COLO668 (cell line): Measurements from ENCODE around the gene MRPS12.

Source experiments
- DNase-seq: peaks from one replicate; lab custom pipeline; 2025; ENCODE audit not compliant: unreplicated experiment; lab: John Stamatoyannopoulos, UW

The MRPS12 gene

GRCh38 chr19:38971672-38972071, 40.9 kb downstream of the MRPS12 start:
- no peak for DNase-seq

GRCh38 chr19:38974624-38975213, 44.0 kb downstream of the MRPS12 start:
- no peak for DNase-seq

GRCh38 chr19:38975214-38975860, 44.6 kb downstream of the MRPS12 start, which contains the start of gene FBXO17:
Gene FBXO17 (minus strand): TSS chr19:38975742. CDS start chr19:38950319, 25,423 bp downstream.
- no peak for DNase-seq

GRCh38 chr19:38975861-38976271, 45.1 kb downstream of the MRPS12 start:
- no peak for DNase-seq

- DNase-seq, result no peak
Measured at GRCh38 chr19:38977445-38978325, 46.9 kb downstream of the MRPS12 start.

- DNase-seq, result no peak
Measured at GRCh38 chr19:38978326-38978689, 47.6 kb downstream of the MRPS12 start.

- DNase-seq, result no peak
Measured at GRCh38 chr19:38979812-38980211, 49.1 kb downstream of the MRPS12 start.

GRCh38 chr19:38980583-38981374, 50.0 kb downstream of the MRPS12 start:
- DNase-seq, result no peak
